Panc1 (cell line): ENCODE measurements around the gene OR1A1. TPM values are rescaled to one million over a fixed set of nuclear protein-coding genes. Genes with fewer than 3 reads are reported as not detected.

Experiments used
- ATAC-seq: fragments of 200-7000 bp; cut with Tn5 transposase; 2 replicates; pipeline ENCODE4 v1.9.1; 2020; ENCODE audit warnings: mild to moderate bottlenecking, moderate library complexity
- Bru-seq: library from RNA; stranded (reverse); fragments of 400-500 nt; gene quantifications from one replicate; lab custom pipeline; 2021; lab: Mats Ljungman, UMichigan
- BruChase-seq, 2 experiments: library from RNA; stranded (reverse); fragments of 400-500 nt; gene quantifications; one replicate each; lab custom pipeline; 2021; lab: Mats Ljungman, UMichigan
- BruUV-seq: library from RNA; stranded (reverse); fragments of 400-500 nt; replicated peaks from 2 replicates; lab custom pipeline; 2021; lab: Mats Ljungman, UMichigan
- CTCF ChIA-PET: fragments of 300-600 bp; sonication (Branson Sonifier 250); formaldehyde crosslinking; loops from one replicate; lab custom pipeline; 2022; ENCODE audit warnings: antibody characterized with exemption; lab: Charles Lee
- POLR2A ChIA-PET: fragments of 300-600 bp; sonication (Branson Sonifier 250); formaldehyde crosslinking; loops from one replicate; lab custom pipeline; 2022; ENCODE audit warnings: antibody characterized with exemption; lab: Charles Lee
- DNase-seq: peaks from one replicate; pipeline ENCODE4 v3.0.0-alpha.2; 2010; ENCODE audit warnings: low read depth, low spot score
- H3K27ac ChIP-seq: 2 replicates; pipeline ENCODE4 v1.5.1; 2011; ENCODE audit warnings: mild to moderate bottlenecking, low read length, inconsistent platforms
- H3K27me3 ChIP-seq: fragments of 200-500 bp; sonication (Bioruptor generic); 2 replicates; pipeline ENCODE4 v1.6.0; 2014; ENCODE audit warnings: low read length, inconsistent platforms; ENCODE audit not compliant: control insufficient read depth, insufficient read depth
- H3K36me3 ChIP-seq: fragments of 200-500 bp; sonication (Bioruptor generic); 2 replicates; pipeline ENCODE4 v1.5.1; 2014; ENCODE audit warnings: inconsistent platforms, mild to moderate bottlenecking, low read length, moderate library complexity; ENCODE audit not compliant: control insufficient read depth, insufficient read depth
- H3K4me1 ChIP-seq: 2 replicates; pipeline ENCODE4 v1.5.1; 2011; ENCODE audit warnings: inconsistent platforms, mild to moderate bottlenecking, low read length, moderate library complexity; ENCODE audit not compliant: control insufficient read depth, insufficient read depth
- H3K4me3 ChIP-seq, 2 experiments: 2 replicates each; pipeline ENCODE4 v1.5.1; 2011 to 2012; ENCODE audit warnings: low read depth in 2 of 2, low read length in 2 of 2, mild to moderate bottlenecking in 2 of 2, inconsistent platforms in 1 of 2, moderate library complexity in 1 of 2
- H3K9me3 ChIP-seq: fragments of 200-500 bp; sonication (Bioruptor generic); 2 replicates; pipeline ENCODE4 v1.5.1; 2014; ENCODE audit warnings: low read depth, mild to moderate bottlenecking, inconsistent platforms, low read length, moderate library complexity; ENCODE audit not compliant: control insufficient read depth, insufficient read depth
- SIN3A ChIP-seq: IDR thresholded peaks from 2 replicates; pipeline ENCODE4 v1.6.1; 2012; ENCODE audit warnings: low read depth, mild to moderate bottlenecking, low read length, moderate library complexity, borderline replicate concordance; ENCODE audit not compliant: insufficient read depth
- TCF7L2 ChIP-seq: IDR thresholded peaks from 2 replicates; pipeline ENCODE4 v1.6.1; 2011; ENCODE audit warnings: mild to moderate bottlenecking, low read depth, low read length, inconsistent platforms
- in situ Hi-C: cut with HindIII; loops from 2 replicates; pipeline ENCODE4 v1.10.0; 2016; ENCODE audit warnings: low sequenced_read_pairs, low pct_unique_long_range_greater_than_20kb
- intact Hi-C: fragments of 100-400 bp; cut with micrococcal nuclease; formaldehyde crosslinking; loops from one replicate; pipeline ENCODE4 v1.10.0; 2022; ENCODE audit not compliant: unreplicated experiment
- long read RNA-seq: library from polyadenylated mRNA; unstranded; transcript quantifications from one replicate; pipeline ENCODE4 v2.0.0, GENCODE V29; 2021; ENCODE audit not compliant: unreplicated experiment
- polyA plus RNA-seq: library from polyadenylated mRNA; unstranded; fragments of >200 nt; gene quantifications from one replicate; pipeline ENCODE4 v1.2.1, GENCODE V29; 2012; ENCODE audit warnings: missing spikeins; ENCODE audit not compliant: insufficient read length
- total RNA-seq: library from RNA; stranded (reverse); gene quantifications from one replicate; pipeline ENCODE4 v1.2.1, GENCODE V29; 2021; ENCODE audit not compliant: unreplicated experiment
- TF ChIP-seq, protein P1 (sequence below), 2 experiments: IDR thresholded peaks; 2 replicates each; pipeline ENCODE4 v1.6.1; 2011 to 2012; ENCODE audit warnings: low read depth in 2 of 2, control low read depth in 1 of 2, low read length in 1 of 2, mild to moderate bottlenecking in 1 of 2, moderate library complexity in 1 of 2; ENCODE audit not compliant: insufficient read depth in 1 of 2
- TF ChIP-seq, protein P2 (sequence below): fragments of 450-650 bp; IDR thresholded peaks from 2 replicates; pipeline ENCODE4 v1.5.1; 2017; ENCODE audit warnings: mild to moderate bottlenecking

The OR1A1 gene, protein sequence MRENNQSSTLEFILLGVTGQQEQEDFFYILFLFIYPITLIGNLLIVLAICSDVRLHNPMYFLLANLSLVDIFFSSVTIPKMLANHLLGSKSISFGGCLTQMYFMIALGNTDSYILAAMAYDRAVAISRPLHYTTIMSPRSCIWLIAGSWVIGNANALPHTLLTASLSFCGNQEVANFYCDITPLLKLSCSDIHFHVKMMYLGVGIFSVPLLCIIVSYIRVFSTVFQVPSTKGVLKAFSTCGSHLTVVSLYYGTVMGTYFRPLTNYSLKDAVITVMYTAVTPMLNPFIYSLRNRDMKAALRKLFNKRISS
- total RNA-seq (not detected), Bru-seq, nascent RNA (not detected), BruChase-seq, experiment 1, labeled RNA remaining after a 2-hour chase (not detected), BruChase-seq, experiment 2, labeled RNA remaining after a 6-hour chase (not detected)
- polyA plus RNA-seq, result not detected
- long read RNA-seq, result 0 reads

DNA sequence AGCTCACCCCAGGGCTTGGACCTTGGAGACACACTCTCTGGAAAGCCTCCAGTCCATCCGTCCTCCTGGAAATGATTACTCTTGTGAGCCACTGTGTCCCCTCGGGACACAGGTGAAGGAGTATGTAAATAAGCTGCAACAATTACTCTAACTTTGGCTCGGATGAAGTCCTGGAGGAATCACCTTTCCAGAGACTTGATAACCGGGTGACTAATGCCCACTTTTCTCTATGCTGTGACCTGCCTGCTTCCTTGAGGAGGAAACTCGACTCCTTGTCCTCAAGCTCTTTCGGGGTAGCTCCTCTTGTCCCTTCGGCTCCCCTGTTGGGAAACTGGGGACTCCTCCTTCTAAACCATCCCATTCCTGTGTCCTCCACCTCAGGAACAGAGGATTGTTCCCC lies at the start of gene OR1A1:
OR1A1 (plus strand) TSS at position 301 of the 400 bp plus-strand sequence. CDS start 7,954 bp downstream, outside the sequence.
- H3K4me1 ChIP-seq, result no peaks in the 10 kb centered on the region
- in situ Hi-C loops, result no loop called here
- no TSS peak for BruUV-seq
- ChIA-PET POLR2A (no interaction called here), CTCF (interaction anchor here (0.7 kb wide), 1 partner anchor 558 kb away, joined by 4 read pairs; no protein-coding TSS in a partner anchor)
- no peaks in the 10 kb centered on the region for H3K9me3 ChIP-seq
- H3K36me3 ChIP-seq, result no peaks in the 10 kb centered on the region
- no peak for ATAC-seq
- no peaks in the 10 kb centered on the region for H3K27me3 ChIP-seq
- intact Hi-C loops, result no loop called here
- DNase-seq, result no peak
- TF ChIP-seq, protein P1, sequence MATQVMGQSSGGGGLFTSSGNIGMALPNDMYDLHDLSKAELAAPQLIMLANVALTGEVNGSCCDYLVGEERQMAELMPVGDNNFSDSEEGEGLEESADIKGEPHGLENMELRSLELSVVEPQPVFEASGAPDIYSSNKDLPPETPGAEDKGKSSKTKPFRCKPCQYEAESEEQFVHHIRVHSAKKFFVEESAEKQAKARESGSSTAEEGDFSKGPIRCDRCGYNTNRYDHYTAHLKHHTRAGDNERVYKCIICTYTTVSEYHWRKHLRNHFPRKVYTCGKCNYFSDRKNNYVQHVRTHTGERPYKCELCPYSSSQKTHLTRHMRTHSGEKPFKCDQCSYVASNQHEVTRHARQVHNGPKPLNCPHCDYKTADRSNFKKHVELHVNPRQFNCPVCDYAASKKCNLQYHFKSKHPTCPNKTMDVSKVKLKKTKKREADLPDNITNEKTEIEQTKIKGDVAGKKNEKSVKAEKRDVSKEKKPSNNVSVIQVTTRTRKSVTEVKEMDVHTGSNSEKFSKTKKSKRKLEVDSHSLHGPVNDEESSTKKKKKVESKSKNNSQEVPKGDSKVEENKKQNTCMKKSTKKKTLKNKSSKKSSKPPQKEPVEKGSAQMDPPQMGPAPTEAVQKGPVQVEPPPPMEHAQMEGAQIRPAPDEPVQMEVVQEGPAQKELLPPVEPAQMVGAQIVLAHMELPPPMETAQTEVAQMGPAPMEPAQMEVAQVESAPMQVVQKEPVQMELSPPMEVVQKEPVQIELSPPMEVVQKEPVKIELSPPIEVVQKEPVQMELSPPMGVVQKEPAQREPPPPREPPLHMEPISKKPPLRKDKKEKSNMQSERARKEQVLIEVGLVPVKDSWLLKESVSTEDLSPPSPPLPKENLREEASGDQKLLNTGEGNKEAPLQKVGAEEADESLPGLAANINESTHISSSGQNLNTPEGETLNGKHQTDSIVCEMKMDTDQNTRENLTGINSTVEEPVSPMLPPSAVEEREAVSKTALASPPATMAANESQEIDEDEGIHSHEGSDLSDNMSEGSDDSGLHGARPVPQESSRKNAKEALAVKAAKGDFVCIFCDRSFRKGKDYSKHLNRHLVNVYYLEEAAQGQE (IDR thresholded peaks at IDR 0.05; ENCODE audit: insufficient read depth in 1 of 2, low read depth in 2 of 2, low read length in 1 of 2), result no peak
- TF ChIP-seq, protein P2, sequence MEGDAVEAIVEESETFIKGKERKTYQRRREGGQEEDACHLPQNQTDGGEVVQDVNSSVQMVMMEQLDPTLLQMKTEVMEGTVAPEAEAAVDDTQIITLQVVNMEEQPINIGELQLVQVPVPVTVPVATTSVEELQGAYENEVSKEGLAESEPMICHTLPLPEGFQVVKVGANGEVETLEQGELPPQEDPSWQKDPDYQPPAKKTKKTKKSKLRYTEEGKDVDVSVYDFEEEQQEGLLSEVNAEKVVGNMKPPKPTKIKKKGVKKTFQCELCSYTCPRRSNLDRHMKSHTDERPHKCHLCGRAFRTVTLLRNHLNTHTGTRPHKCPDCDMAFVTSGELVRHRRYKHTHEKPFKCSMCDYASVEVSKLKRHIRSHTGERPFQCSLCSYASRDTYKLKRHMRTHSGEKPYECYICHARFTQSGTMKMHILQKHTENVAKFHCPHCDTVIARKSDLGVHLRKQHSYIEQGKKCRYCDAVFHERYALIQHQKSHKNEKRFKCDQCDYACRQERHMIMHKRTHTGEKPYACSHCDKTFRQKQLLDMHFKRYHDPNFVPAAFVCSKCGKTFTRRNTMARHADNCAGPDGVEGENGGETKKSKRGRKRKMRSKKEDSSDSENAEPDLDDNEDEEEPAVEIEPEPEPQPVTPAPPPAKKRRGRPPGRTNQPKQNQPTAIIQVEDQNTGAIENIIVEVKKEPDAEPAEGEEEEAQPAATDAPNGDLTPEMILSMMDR, result no peak
- TF ChIP-seq TCF7L2 (no peak), SIN3A (no peak)
- no peak within 1 kb of the TSS for H3K4me3 ChIP-seq
- H3K27ac ChIP-seq, result no peak within 1 kb of the TSS

DNA sequence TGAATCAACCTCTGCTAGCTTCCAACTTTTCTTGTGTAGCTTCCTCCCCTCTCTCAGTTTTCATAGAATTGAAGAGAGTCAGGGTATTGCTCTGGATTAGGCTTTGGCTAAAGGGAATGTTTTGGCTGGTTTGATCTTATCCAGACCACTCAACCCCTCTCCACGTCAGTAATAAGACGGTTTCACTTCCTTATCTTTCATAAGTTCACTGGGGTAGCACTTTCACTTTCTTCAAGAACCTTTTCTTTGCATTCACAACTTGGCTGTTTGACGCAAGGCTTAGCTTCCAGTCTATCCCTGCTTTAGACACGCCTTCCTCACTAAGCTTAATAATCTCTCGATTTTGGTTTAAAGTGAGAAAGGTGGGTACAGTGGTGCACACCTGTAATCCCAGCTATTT lies 39.9 kb upstream of the OR1A1 start:
- Histone ChIP-seq H3K4me1 (no peaks in the 10 kb centered on the region), H3K36me3 (no peaks in the 10 kb centered on the region), H3K9me3 (no peaks in the 10 kb centered on the region), H3K4me3 (no peak overlapping the region), H3K27me3 (no peaks in the 10 kb centered on the region), H3K27ac (no peak overlapping the region)
- no peak for TF ChIP-seq TCF7L2
- TF ChIP-seq, protein P2, result no peak
- TF ChIP-seq, protein P1 (IDR thresholded peaks at IDR 0.05; ENCODE audit: insufficient read depth in 1 of 2, low read depth in 2 of 2, low read length in 1 of 2), result no peak
- TF ChIP-seq SIN3A, result no peak
- DNase-seq (no peak), ATAC-seq (no peak)
- CTCF ChIA-PET, result no interaction called here
- no TSS peak for BruUV-seq
- intact Hi-C loops, result no loop called here
- in situ Hi-C loops, result no loop called here
- POLR2A ChIA-PET, result no interaction called here
